OCI-LY7 (cell line): ENCODE data around the gene IQUB.
"Not testable (repeated sequence)": the region's sequence is repeated elsewhere in the genome, so short reads cannot be mapped to it uniquely, and the experiment has no call there.

Source experiments
- CTCF ChIP-seq: fragments of 200-600 bp; sonication (generic); conservative IDR thresholded peaks from 2 replicates; pipeline ENCODE4 v1.5.1; 2014; ENCODE audit warnings: mild to moderate bottlenecking, antibody characterized with exemption, low read length, moderate library complexity, mixed read lengths
- EZH2phosphoT487 ChIP-seq: fragments of 200-600 bp; sonication (generic); IDR thresholded peaks from 2 replicates; pipeline ENCODE4 v1.6.1; 2018; ENCODE audit warnings: low read depth, borderline replicate concordance, mild to moderate bottlenecking, mixed run types, antibody characterized with exemption, low read length, moderate library complexity, mixed read lengths

DNA sequence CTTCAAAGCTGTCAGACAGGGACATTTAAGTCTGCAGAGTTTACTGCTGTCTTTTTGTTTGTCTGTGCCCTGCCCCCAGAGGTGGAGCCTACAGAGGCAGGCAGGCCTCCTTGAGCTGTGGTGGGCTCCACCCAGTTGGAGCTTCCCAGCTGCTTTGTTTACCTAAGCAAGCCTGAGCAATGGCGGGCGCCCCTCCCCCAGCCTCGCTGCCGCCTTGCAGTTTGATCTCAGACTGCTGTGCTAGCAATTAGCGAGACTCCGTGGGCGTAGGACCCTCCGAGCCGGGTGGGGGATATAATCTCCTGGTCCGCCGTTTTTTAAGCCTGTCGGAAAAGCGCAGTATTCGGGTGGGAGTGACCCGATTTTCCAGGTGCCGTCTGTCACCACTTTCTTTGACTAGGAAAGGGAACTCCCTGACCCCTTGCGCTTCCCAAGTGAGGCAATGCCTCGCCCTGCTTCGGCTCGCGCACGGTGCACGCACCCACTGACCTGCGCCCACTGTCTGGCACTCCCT, 6.6 kb downstream of the IQUB start:
- not testable (repeated sequence) for TF ChIP-seq CTCF, EZH2phosphoT487
